Forelimb muscle (tissue), 1 donor: Measurements from ENCODE around the gene COPS4. TPM values are rescaled to one million over a fixed set of nuclear protein-coding genes. Genes with fewer than 3 reads are reported as not detected.
"Not testable (repeated sequence)": the region's sequence is repeated elsewhere in the genome, so short reads cannot be mapped to it uniquely, and the experiment has no call there.

ENCODE experiments used
- DNase-seq: peaks from one replicate; pipeline ENCODE4 v3.0.0-alpha.2; 2013; ENCODE audit warnings: low read depth
- polyA plus RNA-seq: library from polyadenylated mRNA; unstranded; fragments of 120-200 nt; gene quantifications from one replicate; pipeline ENCODE4 v1.2.1, GENCODE V29; 2013; ENCODE audit not compliant: insufficient read length

The COPS4 gene
- polyA plus RNA-seq, 1 donor = 62.7 TPM

DNA sequence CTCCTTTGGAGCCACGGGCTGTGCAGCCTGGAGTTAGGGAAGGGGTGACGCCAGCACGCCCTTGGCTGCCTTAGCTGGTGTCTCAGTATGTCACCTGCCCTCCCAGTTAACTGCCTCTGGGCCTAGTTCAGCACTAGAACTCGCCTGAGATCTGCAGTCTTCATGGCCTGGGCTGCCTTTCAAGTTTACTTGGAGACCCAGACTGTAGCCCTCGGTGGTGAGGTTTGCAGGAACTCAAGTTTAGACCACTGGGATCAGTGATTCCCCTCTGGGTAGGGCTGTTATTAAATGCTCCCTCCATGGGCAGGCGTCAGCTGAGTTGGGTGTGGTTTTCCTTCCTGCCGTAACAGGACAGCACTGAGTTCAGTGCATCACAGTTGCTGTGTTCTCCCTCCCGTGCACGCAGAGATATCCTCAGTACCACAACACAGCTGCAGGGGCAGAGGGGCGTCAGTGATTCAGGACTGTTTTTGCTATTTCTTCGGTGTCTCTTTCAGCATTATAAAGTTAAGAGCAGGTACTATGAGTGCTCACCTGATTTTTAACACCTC, 49.0 kb downstream of the COPS4 start:
- DNase-seq = no peak

GRCh38 chr4:83084956-83085355, 50.0 kb downstream of the COPS4 start:
- DNase-seq = not testable (repeated sequence)

GRCh38 chr4:83089410-83090157, 54.6 kb downstream of the COPS4 start:
- no peak for DNase-seq

- DNase-seq = no peak
Observed at GRCh38 chr4:83093060-83093640, 58.2 kb downstream of the COPS4 start.

GRCh38 chr4:83096397-83096796, 61.4 kb downstream of the COPS4 start:
- DNase-seq = no peak

DNA sequence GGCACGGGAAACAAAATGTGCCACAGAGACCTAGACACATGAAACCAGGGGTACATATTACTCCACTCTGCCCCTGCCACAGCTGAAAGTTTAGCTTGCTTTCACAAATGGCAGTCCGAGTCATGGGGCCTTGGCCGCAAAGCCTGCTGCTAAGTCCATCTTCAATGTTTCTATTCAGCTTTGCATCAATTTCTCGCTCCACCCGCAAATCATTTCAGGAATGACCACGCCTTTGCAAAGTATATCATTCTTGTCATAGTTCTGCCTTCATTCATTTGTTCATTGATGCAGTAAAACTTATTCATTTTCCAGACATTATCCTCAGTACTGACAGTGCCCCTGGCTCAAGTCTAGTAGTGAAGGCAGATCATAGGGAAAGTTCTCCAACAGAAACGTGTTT, 70.0 kb downstream of the COPS4 start:
- DNase-seq = no peak

DNA sequence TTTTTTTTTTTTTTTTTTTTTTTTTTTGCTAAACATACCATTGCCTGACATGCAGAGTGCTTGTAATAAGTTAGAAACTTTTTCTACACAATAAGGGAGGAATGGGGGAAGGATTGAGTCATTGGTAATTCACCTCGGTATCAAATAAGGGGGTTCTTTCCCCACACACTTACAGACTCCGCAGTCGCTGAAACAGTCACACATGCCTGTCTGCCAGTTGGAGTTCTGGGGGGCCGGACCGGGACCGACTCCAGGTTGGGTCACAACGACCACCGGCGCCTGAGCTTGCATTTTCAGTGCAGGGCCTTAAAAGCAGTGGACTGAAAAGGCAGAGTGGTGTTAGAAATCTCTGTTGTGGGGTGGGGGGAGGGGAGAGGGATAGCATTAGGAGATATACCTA, 72.6 kb downstream of the COPS4 start:
- no peak for DNase-seq

- no peak for DNase-seq
Observed at GRCh38 chr4:83108101-83108861, 73.3 kb downstream of the COPS4 start.

DNA sequence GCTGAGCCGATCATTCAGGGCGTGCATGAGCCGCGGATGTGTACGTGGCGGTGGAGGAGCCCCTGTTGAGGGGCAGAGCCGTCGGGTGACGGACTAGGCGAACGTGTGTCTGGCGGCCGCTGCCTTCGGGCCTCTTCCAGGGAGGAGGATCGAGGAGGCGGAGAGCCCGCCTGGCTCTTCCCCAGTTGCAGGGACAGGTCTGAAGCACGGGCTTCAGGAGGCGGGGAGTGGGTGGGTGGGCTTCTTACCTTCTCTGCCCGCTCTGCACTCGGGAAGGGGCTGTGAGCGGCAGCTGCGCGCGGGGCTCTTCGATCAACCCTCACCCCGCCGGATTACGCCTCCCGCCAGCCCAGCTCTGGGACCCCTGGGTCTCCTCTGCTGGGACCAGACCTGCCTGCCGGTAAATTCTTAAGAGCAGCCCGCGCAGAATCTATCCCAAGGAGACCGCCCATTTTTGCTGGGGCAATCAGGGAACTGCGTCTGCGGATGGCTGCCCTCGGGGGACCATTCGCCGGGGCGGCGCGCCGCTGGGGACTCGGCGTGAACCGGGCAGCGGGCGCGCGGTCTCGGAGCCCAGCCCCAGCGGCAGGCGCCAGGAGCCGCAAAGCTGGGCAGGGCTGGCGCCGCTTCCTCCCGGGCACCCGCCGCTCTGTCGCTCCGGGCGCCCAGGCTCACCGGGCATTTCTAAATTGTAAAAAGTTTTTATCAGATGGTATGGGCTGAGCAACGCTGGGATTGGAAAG, 74.7 kb downstream of the COPS4 start:
- no peak for DNase-seq

DNA sequence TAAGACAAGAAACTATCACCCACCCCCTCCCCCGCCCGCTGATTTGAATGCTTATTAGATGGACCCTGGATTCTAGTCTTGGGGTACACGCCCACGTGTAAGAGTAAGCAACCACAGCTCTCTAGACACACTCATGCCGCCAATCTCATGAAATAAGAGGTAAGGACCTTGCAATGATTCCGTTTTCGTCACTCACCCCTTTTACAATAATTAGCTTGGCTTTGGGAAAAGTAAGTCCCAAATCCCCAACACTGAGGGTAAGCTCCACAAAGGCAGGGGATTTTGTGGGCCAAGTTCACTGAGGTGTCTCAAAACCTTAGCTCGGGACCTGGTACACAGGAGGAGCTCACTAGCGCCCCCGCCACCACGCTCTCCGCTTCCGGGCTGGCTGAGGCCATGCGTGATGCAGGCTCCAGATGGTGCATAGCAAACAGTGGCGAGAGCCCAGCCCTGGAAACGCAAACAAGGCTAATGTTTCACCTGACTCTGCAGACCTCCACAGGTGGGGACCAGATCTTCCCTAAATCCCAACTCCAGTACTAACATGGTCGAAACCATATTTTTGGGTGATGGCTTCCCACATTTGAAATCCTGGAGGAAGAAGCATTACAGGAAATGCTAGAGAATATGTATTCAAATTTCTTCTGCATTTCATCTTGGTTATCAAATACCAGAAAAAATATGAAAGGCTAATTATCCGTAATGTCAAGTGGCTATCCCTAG, 75.4 kb downstream of the COPS4 start:
- no peak for DNase-seq

GRCh38 chr4:83110970-83111750, 76.2 kb downstream of the COPS4 start:
- no peak for DNase-seq

GRCh38 chr4:83111751-83112141, 76.8 kb downstream of the COPS4 start:
- not testable (repeated sequence) for DNase-seq

DNA sequence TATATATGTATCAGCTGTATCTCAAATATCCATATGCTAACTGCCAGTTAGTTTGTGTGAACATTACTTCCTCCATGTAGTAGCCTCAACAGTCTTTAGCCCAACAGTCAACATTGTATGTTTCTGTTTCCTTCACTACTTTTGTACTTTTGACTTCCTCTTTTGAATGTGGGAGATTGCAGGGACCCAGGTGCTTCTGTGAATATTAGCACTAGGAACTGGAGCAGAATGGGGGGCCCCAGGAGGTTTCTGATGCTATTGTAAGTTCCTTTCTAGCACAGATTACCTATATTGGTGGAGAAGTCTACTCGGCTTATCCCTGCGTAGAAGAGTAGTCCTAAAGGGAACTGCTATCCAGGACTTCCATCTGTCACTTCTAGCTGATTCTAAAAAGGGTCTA, 77.2 kb downstream of the COPS4 start:
- no peak for DNase-seq

DNA sequence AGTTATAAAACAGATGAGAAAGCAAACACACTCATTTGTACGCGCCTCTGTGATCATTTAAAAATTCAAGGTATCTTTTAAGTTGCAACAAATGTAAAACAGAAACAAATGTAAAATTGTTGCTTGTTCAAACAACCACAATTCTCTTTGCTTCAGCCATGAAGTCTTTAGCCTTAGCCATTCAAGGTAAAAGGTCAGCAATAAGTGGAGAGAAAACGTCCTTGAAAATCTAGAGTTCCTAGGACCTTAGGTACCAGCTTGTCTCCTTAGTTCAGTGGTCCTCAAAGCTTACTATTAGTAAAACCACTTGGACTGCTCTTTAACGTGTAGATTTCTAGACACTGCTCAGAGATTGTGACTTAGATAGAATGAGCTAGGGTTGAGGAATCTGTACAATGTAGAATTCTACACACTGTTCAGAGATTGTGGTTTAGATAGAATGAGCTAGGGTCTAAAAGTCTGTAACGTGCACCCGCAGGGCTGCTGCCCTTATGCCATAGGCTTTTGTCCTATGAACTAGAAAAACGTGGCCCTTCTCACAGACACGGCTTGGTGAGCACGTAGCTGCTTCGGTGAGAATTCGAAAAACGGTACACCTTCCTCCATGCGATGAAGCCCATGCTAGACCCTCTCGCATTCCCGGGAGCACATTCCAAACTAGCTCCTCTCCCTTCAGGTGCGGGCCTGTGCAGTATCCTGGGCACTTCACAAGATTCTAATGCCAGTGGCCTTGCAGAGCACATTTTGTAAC, 77.9 kb downstream of the COPS4 start:
- DNase-seq = no peak

GRCh38 chr4:83113429-83113786, 78.4 kb downstream of the COPS4 start:
- DNase-seq = no peak

- DNase-seq = no peak
Observed at GRCh38 chr4:83114576-83114975, 79.6 kb downstream of the COPS4 start, which contains the start of gene PLAC8. Gene PLAC8, minus strand, starts transcription at chr4:83114729. Its CDS starts 6,808 bp downstream, at chr4:83107921.

GRCh38 chr4:83115000-83115399, 80.0 kb downstream of the COPS4 start:
- DNase-seq = no peak

DNA sequence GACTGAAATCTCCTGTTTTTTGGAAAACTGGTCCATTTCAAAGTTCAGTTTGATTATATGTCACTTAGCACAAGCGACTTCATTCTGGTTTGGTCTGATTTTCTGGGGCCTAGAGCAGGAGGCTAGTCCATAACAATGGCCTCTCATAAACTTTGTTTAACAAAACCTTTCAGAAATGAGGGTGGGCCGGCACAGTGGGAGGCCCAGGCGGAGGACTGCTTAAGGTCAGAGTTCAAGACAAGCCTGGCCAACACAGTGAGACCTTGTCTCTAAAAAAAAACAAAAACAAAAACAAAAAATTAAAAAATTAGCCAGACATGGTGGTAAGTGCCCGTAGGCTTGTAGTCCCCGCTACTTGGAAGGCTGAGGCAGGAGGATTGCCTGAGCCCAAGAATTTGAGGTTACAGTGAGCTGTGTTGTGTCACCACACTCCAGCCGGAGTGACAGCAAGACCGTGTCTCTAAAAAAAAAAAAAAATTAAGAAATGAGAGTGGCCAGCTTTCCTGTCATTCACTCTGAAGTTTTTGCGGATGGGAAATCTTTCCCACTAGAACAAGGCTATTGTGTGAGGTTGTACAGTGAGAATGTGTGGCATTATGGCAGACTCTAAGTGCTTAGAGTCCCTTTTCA, 80.8 kb downstream of the COPS4 start:
- no peak for DNase-seq

DNA sequence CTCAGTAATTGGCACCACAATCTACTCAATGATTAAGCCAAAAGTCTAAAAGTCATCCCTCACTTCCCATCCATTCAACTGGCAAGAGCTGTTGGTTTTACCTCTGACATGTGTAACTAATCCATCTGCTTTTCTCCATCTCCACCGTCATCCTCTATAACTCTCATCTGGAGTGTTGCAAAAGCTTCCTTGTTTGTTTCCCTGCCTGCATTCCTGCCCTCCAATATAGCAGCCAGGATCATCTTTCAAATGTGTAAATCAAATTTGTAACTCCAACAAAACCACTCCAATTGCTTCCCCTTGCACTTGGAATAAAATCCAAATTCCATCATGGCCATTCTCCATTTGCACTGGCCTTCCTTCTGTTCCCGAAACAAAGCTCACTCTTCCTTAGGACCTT, 83.9 kb downstream of the COPS4 start:
- DNase-seq = no peak
